ENCODE measurements around the gene ALPL.
"Not testable (repeated sequence)": the region's sequence is repeated elsewhere in the genome, so short reads cannot be mapped to it uniquely, and the experiment has no call there.

ALPL gene

GRCh38 chr1:21563971-21564370 lies 54.7 kb downstream of the ALPL start:
- DNase-seq: no peak

GRCh38 chr1:21564521-21565095 lies 55.4 kb downstream of the ALPL start:
- DNase-seq: no peak

- no peak for DNase-seq
Measured at GRCh38 chr1:21565285-21565684, 56.1 kb downstream of the ALPL start.

GRCh38 chr1:21566361-21566760 lies 57.1 kb downstream of the ALPL start:
- DNase-seq: not testable (repeated sequence)

- DNase-seq: no peak
Measured at GRCh38 chr1:21567241-21568005, 58.2 kb downstream of the ALPL start.

GRCh38 chr1:21568006-21568746 lies 59.0 kb downstream of the ALPL start:
- DNase-seq: no peak

- no peak for DNase-seq
Measured at GRCh38 chr1:21568809-21569385, 59.7 kb downstream of the ALPL start.

GRCh38 chr1:21569820-21570527 lies 60.8 kb downstream of the ALPL start:
- no peak for DNase-seq

- DNase-seq: no peak
Measured at GRCh38 chr1:21570528-21570875, 61.3 kb downstream of the ALPL start.

- no peak for DNase-seq
Measured at GRCh38 chr1:21570885-21571284, 61.7 kb downstream of the ALPL start.

GRCh38 chr1:21572221-21572620 lies 63.0 kb downstream of the ALPL start:
- no peak for DNase-seq

- DNase-seq: no peak
Measured at GRCh38 chr1:21572735-21573277, 63.6 kb downstream of the ALPL start.

- DNase-seq: no peak
Measured at GRCh38 chr1:21573475-21573874, 64.3 kb downstream of the ALPL start.

- peak; percentile 9 for DNase-seq
Measured at GRCh38 chr1:21573971-21574465, 64.8 kb downstream of the ALPL start.

- no peak for DNase-seq
Measured at GRCh38 chr1:21574466-21575151, 65.4 kb downstream of the ALPL start.

GRCh38 chr1:21575351-21575942 lies 66.2 kb downstream of the ALPL start:
- no peak for DNase-seq

GRCh38 chr1:21576031-21576797 lies 67.0 kb downstream of the ALPL start:
- DNase-seq: no peak

- DNase-seq: no peak
Measured at GRCh38 chr1:21576798-21577187, 67.6 kb downstream of the ALPL start.

GRCh38 chr1:21577324-21577723 lies 68.1 kb downstream of the ALPL start:
- no peak for DNase-seq

GRCh38 chr1:21577933-21578332 lies 68.7 kb downstream of the ALPL start:
- DNase-seq: no peak

GRCh38 chr1:21579791-21580190 lies 70.6 kb downstream of the ALPL start:
- no peak for DNase-seq

All from activated naive CD4-positive, alpha-beta T cell treated with Interleukin-2 at 50 U/mL for 16 hours (primary cell).